HG03565 (cell line): ENCODE data around the gene SLC24A5.

Experiments
- ATAC-seq: cut with Tn5 transposase; IDR thresholded peaks from one replicate; pipeline ENCODE4 v1.9.1; 2021; ENCODE audit warnings: mild to moderate bottlenecking, moderate library complexity; ENCODE audit not compliant: unreplicated experiment

The SLC24A5 gene

GRCh38 chr15:48185529-48185928, 64.7 kb downstream of the SLC24A5 start:
- ATAC-seq = no peak

- no peak for ATAC-seq
These were observed 65.5 kb downstream of the SLC24A5 start for GRCh38 chr15:48186271-48186670.

GRCh38 chr15:48190932-48191573, 70.3 kb downstream of the SLC24A5 start:
- ATAC-seq = no peak

GRCh38 chr15:48191574-48192225, 70.9 kb downstream of the SLC24A5 start, which contains the start of gene CTXN2:
TSS of gene CTXN2 (plus strand) at chr15:48191665. CDS start at chr15:48201301, 9,636 bp downstream.
- ATAC-seq = no peak
